Keratinocyte (primary cell): ENCODE results near the gene FAM20B.

Experiments used
- EZH2 ChIP-seq: IDR thresholded peaks from one replicate; pipeline ENCODE4 v1.6.1; 2012; ENCODE audit warnings: inconsistent platforms, mild to moderate bottlenecking, low read length, moderate library complexity
- TF ChIP-seq, protein P1 (sequence below), 3 experiments: IDR thresholded peaks in 1 of 3; conservative IDR thresholded peaks in 1 of 3; optimal IDR thresholded peaks in 1 of 3; 2 replicates in 2 of 3; 3 replicates in 1 of 3; pipeline versions ENCODE3 to v1.5.1; 2011; ENCODE audit warnings: low read length in 3 of 3, mild to moderate bottlenecking in 3 of 3, moderate library complexity in 2 of 3, control low read depth in 1 of 3, inconsistent platforms in 1 of 3; ENCODE audit not compliant: insufficient read depth in 2 of 3; ENCODE audit errors: extremely low read depth in 1 of 3

DNA sequence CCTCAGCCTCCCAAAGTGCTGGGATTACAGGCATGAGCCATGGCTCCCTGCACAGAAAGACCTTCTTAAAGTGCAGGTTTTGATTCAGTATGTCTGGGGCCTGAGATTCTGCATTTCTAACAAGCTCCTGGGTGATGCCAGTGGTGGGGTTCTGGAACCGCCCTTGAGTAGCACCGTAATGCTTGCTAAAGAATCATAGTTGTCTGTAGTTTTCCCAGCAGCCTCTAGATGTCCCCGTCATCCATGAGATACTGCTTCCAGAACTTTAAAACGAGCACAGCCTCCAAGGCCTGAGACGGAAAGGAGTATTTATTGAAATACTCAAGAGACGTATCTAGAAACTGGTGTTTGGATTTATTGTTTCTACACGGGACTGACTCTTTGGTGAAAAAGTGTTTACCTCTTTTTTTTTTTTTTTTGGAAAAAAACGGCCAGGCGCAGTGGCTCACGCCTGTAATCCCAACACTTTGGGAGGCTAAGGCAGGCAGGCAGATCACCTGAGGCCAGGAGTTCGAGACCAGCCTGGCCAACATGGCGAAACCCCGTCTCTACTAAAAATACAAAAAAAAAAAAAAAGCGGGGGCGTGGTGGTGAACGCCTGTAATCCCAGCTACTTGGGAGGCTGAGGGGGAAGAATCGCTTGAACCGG, 53.5 kb downstream of the FAM20B start:
- TF ChIP-seq, protein P1, sequence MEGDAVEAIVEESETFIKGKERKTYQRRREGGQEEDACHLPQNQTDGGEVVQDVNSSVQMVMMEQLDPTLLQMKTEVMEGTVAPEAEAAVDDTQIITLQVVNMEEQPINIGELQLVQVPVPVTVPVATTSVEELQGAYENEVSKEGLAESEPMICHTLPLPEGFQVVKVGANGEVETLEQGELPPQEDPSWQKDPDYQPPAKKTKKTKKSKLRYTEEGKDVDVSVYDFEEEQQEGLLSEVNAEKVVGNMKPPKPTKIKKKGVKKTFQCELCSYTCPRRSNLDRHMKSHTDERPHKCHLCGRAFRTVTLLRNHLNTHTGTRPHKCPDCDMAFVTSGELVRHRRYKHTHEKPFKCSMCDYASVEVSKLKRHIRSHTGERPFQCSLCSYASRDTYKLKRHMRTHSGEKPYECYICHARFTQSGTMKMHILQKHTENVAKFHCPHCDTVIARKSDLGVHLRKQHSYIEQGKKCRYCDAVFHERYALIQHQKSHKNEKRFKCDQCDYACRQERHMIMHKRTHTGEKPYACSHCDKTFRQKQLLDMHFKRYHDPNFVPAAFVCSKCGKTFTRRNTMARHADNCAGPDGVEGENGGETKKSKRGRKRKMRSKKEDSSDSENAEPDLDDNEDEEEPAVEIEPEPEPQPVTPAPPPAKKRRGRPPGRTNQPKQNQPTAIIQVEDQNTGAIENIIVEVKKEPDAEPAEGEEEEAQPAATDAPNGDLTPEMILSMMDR (optimal IDR thresholded peaks at IDR 0.05 in 1 of 3, IDR thresholded peaks at IDR 0.05 in 1 of 3, conservative IDR thresholded peaks at IDR 0.05 in 1 of 3; ENCODE audit: extremely low read depth in 1 of 3, insufficient read depth in 2 of 3, low read length in 3 of 3): peak; percentile 51 to 60 (median 54)
- TF ChIP-seq EZH2: no peak
